GM18868 (cell line): ENCODE measurements around the gene FAM161B.

Experiments used
- ATAC-seq: cut with Tn5 transposase; IDR thresholded peaks from one replicate; pipeline ENCODE4 v1.9.1; 2021; ENCODE audit warnings: mild to moderate bottlenecking, moderate library complexity; ENCODE audit not compliant: unreplicated experiment

FAM161B gene

GRCh38 chr14:73884438-73885190 lies 65.3 kb downstream of the FAM161B start:
- ATAC-seq = no peak
